Type B pancreatic cell (in vitro differentiated cells): ENCODE measurements around the gene NUPR1. TPM values are rescaled to one million over a fixed set of nuclear protein-coding genes. Genes with fewer than 3 reads are reported as not detected.
"Not testable (repeated sequence)": the region's sequence is repeated elsewhere in the genome, so short reads cannot be mapped to it uniquely, and the experiment has no call there.

ENCODE experiments used
- DNase-seq: peaks from one replicate; pipeline ENCODE4 v3.0.0; 2021; ENCODE audit warnings: mixed read lengths; ENCODE audit not compliant: unreplicated experiment; ENCODE audit errors: extremely low spot score
- H3K27ac Mint-ChIP-seq: 2 replicates; pipeline ENCODE4 v1.8.0; 2021; ENCODE audit warnings: mild to moderate bottlenecking, mixed read lengths
- H3K27me3 Mint-ChIP-seq: 2 replicates; pipeline ENCODE4 v1.8.0; 2021; ENCODE audit warnings: mixed read lengths
- H3K36me3 Mint-ChIP-seq: 2 replicates; pipeline ENCODE4 v1.8.0; 2021; ENCODE audit warnings: mixed read lengths
- H3K4me1 Mint-ChIP-seq: one replicate; pipeline ENCODE4 v1.8.0; 2021; ENCODE audit warnings: mixed read lengths; ENCODE audit not compliant: unreplicated experiment
- H3K4me3 Mint-ChIP-seq: 2 replicates; pipeline ENCODE4 v1.8.0; 2021; ENCODE audit warnings: mild to moderate bottlenecking, mixed read lengths
- H3K9me3 Mint-ChIP-seq: 2 replicates; pipeline ENCODE4 v1.8.0; 2021; ENCODE audit warnings: mixed read lengths
- CTCF ChIP-seq: fragments of 200-600 bp; sonication (generic); conservative IDR thresholded peaks from 2 replicates; pipeline ENCODE4 v1.5.0; 2021; ENCODE audit warnings: antibody characterized with exemption, mild to moderate bottlenecking
- total RNA-seq: library from RNA; stranded (reverse); gene quantifications from 2 replicates; pipeline ENCODE4 v1.2.1, GENCODE V29; 2021; ENCODE audit warnings: low replicate concordance

NUPR1 gene
- total RNA-seq, 1 donor from 2014 or later: 1.2 TPM

DNA sequence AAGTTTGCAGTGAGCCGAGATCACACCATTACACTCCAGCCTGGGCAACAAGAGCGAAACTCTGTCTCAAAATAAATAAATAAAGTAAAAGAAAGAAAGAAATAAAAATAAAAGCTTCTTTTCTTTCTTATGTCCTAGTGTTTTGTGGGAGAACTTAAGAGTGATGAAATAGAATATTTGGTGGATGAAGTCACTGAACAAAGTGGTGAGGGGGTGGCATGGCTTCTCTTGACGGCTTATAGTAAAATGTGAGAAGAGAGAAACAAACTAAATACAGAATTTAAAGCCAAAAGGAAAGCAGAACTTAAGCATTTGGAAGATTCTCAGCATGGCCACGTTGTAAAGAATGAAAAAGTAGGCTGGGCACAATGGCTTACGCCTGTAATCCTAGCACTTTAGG lies 30.2 kb upstream of the NUPR1 start:
- no peak for TF ChIP-seq CTCF
- H3K4me1 Mint-ChIP-seq: peaks cover 22% of the 10 kb centered on the region
- H3K36me3 Mint-ChIP-seq: peaks cover 23% of the 10 kb centered on the region
- H3K4me3 Mint-ChIP-seq: no peak overlapping the region
- no peaks in the 10 kb centered on the region for H3K27me3 Mint-ChIP-seq
- DNase-seq: no peak
- no peak overlapping the region for H3K27ac Mint-ChIP-seq
- peaks cover 9% of the 10 kb centered on the region for H3K9me3 Mint-ChIP-seq

DNA sequence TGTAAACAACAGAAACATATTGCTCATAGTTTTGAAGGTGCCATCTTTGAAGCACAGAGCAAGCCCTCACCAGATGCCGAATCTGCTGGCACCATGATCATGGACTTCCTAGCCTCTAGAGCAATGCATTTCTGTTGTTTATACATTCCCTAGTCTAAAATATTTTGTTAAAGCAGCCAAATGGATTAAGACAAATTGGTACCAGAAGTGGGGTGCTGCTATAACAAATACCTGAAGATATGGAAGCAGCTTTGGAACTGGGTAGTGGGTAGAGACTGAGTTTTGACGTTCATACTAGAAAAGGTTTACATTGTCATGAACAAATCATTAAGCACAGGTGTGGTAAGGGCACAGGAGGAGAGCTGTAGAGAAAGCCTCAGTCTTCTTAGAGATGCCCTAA lies 28.5 kb upstream of the NUPR1 start:
- Mint-ChIP-seq H3K36me3 (peaks cover 23% of the 10 kb centered on the region), H3K27ac (no peak overlapping the region), H3K4me3 (no peak overlapping the region), H3K9me3 (peaks cover 9% of the 10 kb centered on the region), H3K4me1 (peaks cover 4% of the 10 kb centered on the region), H3K27me3 (no peaks in the 10 kb centered on the region)
- TF ChIP-seq CTCF: no peak
- no peak for DNase-seq

- not testable (repeated sequence) for H3K4me3 Mint-ChIP-seq, DNase-seq, H3K27me3 Mint-ChIP-seq, H3K27ac Mint-ChIP-seq, H3K4me1 Mint-ChIP-seq, H3K9me3 Mint-ChIP-seq
- peaks cover 27% of the 10 kb centered on the region for H3K36me3 Mint-ChIP-seq
Measured at GRCh38 chr16:28566233-28566925, 27.6 kb upstream of the NUPR1 start.

DNA sequence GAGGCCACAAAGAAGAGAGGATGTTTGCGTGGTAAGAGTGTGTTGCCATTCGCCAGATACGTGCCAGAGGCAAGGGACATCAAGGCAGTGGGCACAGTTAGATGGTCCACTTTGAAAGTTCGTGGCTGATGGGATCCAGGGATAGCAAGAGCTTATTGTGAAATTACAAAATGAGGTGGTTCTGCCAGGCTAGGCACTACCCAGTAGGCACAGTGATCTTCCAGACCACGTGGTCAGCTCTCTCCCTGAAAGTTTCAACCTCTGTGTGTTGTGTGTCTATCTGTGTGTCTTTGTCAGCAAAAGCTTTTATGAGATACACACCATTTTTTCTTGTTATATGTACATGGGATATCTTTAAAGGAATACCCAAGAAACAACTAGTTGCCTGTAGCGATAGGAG lies 24.4 kb upstream of the NUPR1 start:
- H3K9me3 Mint-ChIP-seq: peaks cover 9% of the 10 kb centered on the region
- no peak overlapping the region for H3K4me3 Mint-ChIP-seq

GRCh38 chr16:28562199-28562598 lies 23.4 kb upstream of the NUPR1 start:
- Mint-ChIP-seq H3K27ac (no peak overlapping the region), H3K9me3 (peaks cover 4% of the 10 kb centered on the region), H3K27me3 (no peaks in the 10 kb centered on the region), H3K36me3 (peaks cover 28% of the 10 kb centered on the region), H3K4me3 (no peak overlapping the region), H3K4me1 (no peaks in the 10 kb centered on the region)
- DNase-seq: no peak
- TF ChIP-seq CTCF: no peak

More for the DNA sequence above, 24.4 kb upstream of the NUPR1 start:
- DNase-seq: no peak
- Mint-ChIP-seq H3K27me3 (no peaks in the 10 kb centered on the region), H3K27ac (no peak overlapping the region), H3K4me1 (no peaks in the 10 kb centered on the region), H3K36me3 (peaks cover 30% of the 10 kb centered on the region)
- no peak for TF ChIP-seq CTCF

DNA sequence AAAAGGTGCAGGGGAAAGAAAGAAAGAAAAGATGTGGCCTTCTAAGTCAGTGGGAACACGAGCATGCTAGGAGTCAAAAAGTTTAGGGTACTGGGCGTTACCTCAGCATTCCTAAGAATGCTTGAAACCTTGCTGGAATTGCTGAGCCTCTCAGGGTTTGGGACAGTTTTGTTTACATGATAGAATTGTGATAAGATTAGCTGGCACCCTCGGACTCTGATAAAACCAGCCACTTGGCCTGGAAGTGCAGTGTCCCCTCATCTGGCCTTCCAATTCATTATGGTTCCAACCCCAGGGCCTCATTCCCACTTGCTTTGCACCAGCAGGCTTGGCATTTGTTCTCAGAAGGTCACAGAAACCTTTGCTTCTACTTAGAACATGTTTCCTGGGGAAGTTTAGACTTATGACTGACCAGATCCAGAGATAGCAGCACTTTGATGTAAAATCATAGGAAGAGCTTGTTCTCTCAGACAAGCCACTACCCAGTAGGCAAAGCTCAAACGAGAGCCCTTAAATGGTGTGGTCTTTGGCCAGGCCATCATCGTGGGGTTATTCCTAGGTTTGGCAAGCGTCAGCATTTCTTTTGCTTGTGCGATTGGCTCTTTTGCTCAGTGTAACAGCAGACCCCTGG lies 22.9 kb upstream of the NUPR1 start:
- Mint-ChIP-seq H3K36me3 (peaks cover 28% of the 10 kb centered on the region), H3K9me3 (peaks cover 4% of the 10 kb centered on the region), H3K4me1 (no peaks in the 10 kb centered on the region), H3K4me3 (no peak overlapping the region), H3K27me3 (no peaks in the 10 kb centered on the region), H3K27ac (peak overlapping the region; percentile 21)
- no peak for TF ChIP-seq CTCF
- DNase-seq: no peak
